T-helper 2 cell treated with Interferon-gamma antibody and Interleukin-4, amounts not matched to agents 5 μg/mL and 100 μg/mL, for 36 hours (primary cell): ENCODE measurements around the gene FRAT1.

Source experiments
- DNase-seq: peaks from one replicate; pipeline ENCODE4 v3.0.0; 2021; ENCODE audit warnings: low spot score
- H3K27ac Mint-ChIP-seq: one replicate; pipeline ENCODE4 v1.8.0; 2021; ENCODE audit warnings: mild to moderate bottlenecking, mixed read lengths
- H3K27me3 Mint-ChIP-seq: one replicate; pipeline ENCODE4 v1.8.0; 2021; ENCODE audit warnings: low read depth, mixed read lengths
- H3K36me3 Mint-ChIP-seq: one replicate; pipeline ENCODE4 v1.8.0; 2021; ENCODE audit warnings: low read depth, mixed read lengths
- H3K4me1 Mint-ChIP-seq: one replicate; pipeline ENCODE4 v1.8.0; 2021; ENCODE audit warnings: low read depth, mixed read lengths
- H3K4me3 Mint-ChIP-seq: one replicate; pipeline ENCODE4 v1.8.0; 2022; ENCODE audit warnings: mild to moderate bottlenecking, moderate library complexity, mixed read lengths
- H3K9me3 Mint-ChIP-seq: one replicate; pipeline ENCODE4 v1.8.0; 2021; ENCODE audit warnings: mixed read lengths

The FRAT1 gene

GRCh38 chr10:97360705-97361536, 41.9 kb downstream of the FRAT1 start:
- peaks cover 17% of the 10 kb centered on the region for H3K36me3 Mint-ChIP-seq

GRCh38 chr10:97361537-97361901, 42.4 kb downstream of the FRAT1 start:
- Mint-ChIP-seq H3K4me3 (no peak overlapping the region), H3K27me3 (no peaks in the 10 kb centered on the region), H3K9me3 (no peaks in the 10 kb centered on the region), H3K4me1 (no peaks in the 10 kb centered on the region), H3K36me3 (peaks cover 15% of the 10 kb centered on the region), H3K27ac (no peak overlapping the region)
- no peak for DNase-seq

More at GRCh38 chr10:97360705-97361536, 41.9 kb downstream of the FRAT1 start:
- Mint-ChIP-seq H3K9me3 (no peaks in the 10 kb centered on the region), H3K4me3 (no peak overlapping the region), H3K4me1 (no peaks in the 10 kb centered on the region), H3K27ac (no peak overlapping the region), H3K27me3 (no peaks in the 10 kb centered on the region)
- no peak for DNase-seq

- Mint-ChIP-seq H3K4me1 (no peaks in the 10 kb centered on the region), H3K4me3 (no peak overlapping the region), H3K36me3 (peaks cover 12% of the 10 kb centered on the region), H3K27me3 (no peaks in the 10 kb centered on the region), H3K9me3 (no peaks in the 10 kb centered on the region), H3K27ac (no peak overlapping the region)
- DNase-seq: no peak
Observed at GRCh38 chr10:97362310-97363033, 43.4 kb downstream of the FRAT1 start.

- no peak overlapping the region for H3K27ac Mint-ChIP-seq
- no peak for DNase-seq
- H3K4me3 Mint-ChIP-seq: no peak overlapping the region
- H3K27me3 Mint-ChIP-seq: no peaks in the 10 kb centered on the region
- no peaks in the 10 kb centered on the region for H3K4me1 Mint-ChIP-seq
- H3K9me3 Mint-ChIP-seq: no peaks in the 10 kb centered on the region
- H3K36me3 Mint-ChIP-seq: peaks cover 12% of the 10 kb centered on the region
Observed at GRCh38 chr10:97363071-97363470, 44.0 kb downstream of the FRAT1 start.

- H3K27me3 Mint-ChIP-seq: no peaks in the 10 kb centered on the region
- DNase-seq: no peak
- no peak overlapping the region for H3K27ac Mint-ChIP-seq
- no peaks in the 10 kb centered on the region for H3K4me1 Mint-ChIP-seq
- H3K4me3 Mint-ChIP-seq: no peak overlapping the region
- no peaks in the 10 kb centered on the region for H3K9me3 Mint-ChIP-seq
- peaks cover 11% of the 10 kb centered on the region for H3K36me3 Mint-ChIP-seq
Observed at GRCh38 chr10:97365761-97366351, 46.8 kb downstream of the FRAT1 start.

GRCh38 chr10:97366572-97366971, 47.5 kb downstream of the FRAT1 start:
- no peak overlapping the region for H3K4me3 Mint-ChIP-seq
- H3K27ac Mint-ChIP-seq: no peak overlapping the region
- peaks cover 11% of the 10 kb centered on the region for H3K36me3 Mint-ChIP-seq

GRCh38 chr10:97367126-97367649, 48.1 kb downstream of the FRAT1 start:
- H3K4me1 Mint-ChIP-seq: no peaks in the 10 kb centered on the region
- peaks cover 12% of the 10 kb centered on the region for H3K36me3 Mint-ChIP-seq
- H3K4me3 Mint-ChIP-seq: no peak overlapping the region
- no peaks in the 10 kb centered on the region for H3K9me3 Mint-ChIP-seq
- H3K27ac Mint-ChIP-seq: no peak overlapping the region
- H3K27me3 Mint-ChIP-seq: no peaks in the 10 kb centered on the region
- DNase-seq: no peak

More at GRCh38 chr10:97366572-97366971, 47.5 kb downstream of the FRAT1 start:
- Mint-ChIP-seq H3K9me3 (no peaks in the 10 kb centered on the region), H3K4me1 (no peaks in the 10 kb centered on the region), H3K27me3 (no peaks in the 10 kb centered on the region)
- no peak for DNase-seq
